Adrenal gland (tissue), 12 donors: ENCODE data around the gene PELI2. TPM values are rescaled to one million over a fixed set of nuclear protein-coding genes. Genes with fewer than 3 reads are reported as not detected.

Source experiments
- DNase-seq, 7 donors: peaks; one replicate each; pipeline ENCODE4 v3.0.0-alpha.2; 2019 to 2020
- H3K27ac ChIP-seq, 5 donors: fragments of 200-600 bp; sonication (generic) in 4 of 5; 1 replicate in 3 of 5; 2 replicates in 2 of 5; pipeline versions ENCODE4 v1.5.1 to v1.8.0; 2016 to 2020; ENCODE audit warnings: mild to moderate bottlenecking in 1 of 5
- H3K27me3 ChIP-seq: fragments of 200-600 bp; 2 replicates; pipeline ENCODE4 v1.8.0; 2021
- H3K36me3 ChIP-seq, 2 donors: fragments of 200-600 bp; replicated peaks in 1 of 2; 1 replicate in 1 of 2; 2 replicates in 1 of 2; pipeline versions ENCODE4 v1.5.1 to v1.8.0; 2018 to 2022
- H3K4me1 ChIP-seq, 2 donors: fragments of 200-600 bp; replicated peaks in 1 of 2; 1 replicate in 1 of 2; 2 replicates in 1 of 2; pipeline versions ENCODE4 v1.5.1 to v1.8.0; 2018 to 2021
- H3K4me3 ChIP-seq, 4 donors: fragments of 200-600 bp; sonication (generic) in 3 of 4; one replicate each; pipeline ENCODE4 v1.5.1; 2016 to 2018
- H3K9me3 ChIP-seq, 3 donors: fragments of 200-600 bp; sonication (generic) in 1 of 3; replicated peaks in 1 of 3; 1 replicate in 2 of 3; 2 replicates in 1 of 3; pipeline versions ENCODE4 v1.5.1 to v1.8.0; 2016 to 2021
- POLR2A ChIP-seq, 2 donors: fragments of 450-650 bp; IDR thresholded peaks; one replicate each; pipeline ENCODE4 v1.6.1; 2017; ENCODE audit warnings: antibody characterized with exemption in 2 of 2, mild to moderate bottlenecking in 2 of 2, moderate library complexity in 1 of 2
- WGBS, 4 donors: extraction: QIAGEN DNeasy Blood & Tissue Kit in 2 of 4; methylation state at CpG; one replicate each; pipeline versions ENCODE4 v1.1.5 to v1.1.7; 2013 to 2017; 5-methylcytosine and 5-hydroxymethylcytosine counted together
- intact Hi-C, 2 donors: fragments of 100-400 bp; cut with DNase I; formaldehyde crosslinking; loops; one replicate each; pipeline versions ENCODE4 v1.14.1 to v1.15.0; 2022 to 2023
- polyA plus RNA-seq, 3 donors: library from polyadenylated mRNA; stranded (reverse); fragments of 200-250 nt in 2 of 3; fragments of 350-450 nt in 1 of 3; fragmentation: Illumina TruSeq in 1 of 3; extraction: RNeasy Lipid Tissue Mini Kit (QIAGEN cat#74804) in 1 of 3; gene quantifications; one replicate each; pipeline ENCODE4 v1.2.3, GENCODE V29; 2013 to 2014
- total RNA-seq, 9 donors: library from RNA; depleted of rRNA in 4 of 9; stranded (reverse); fragments of >200 nt in 4 of 9; fragments of 120-200 nt in 1 of 9; fragmentation: NEBNext Ultra II Directional in 1 of 9; extraction: Animal tissue kit (Norgen Biotek cat#: 25700) in 1 of 9; gene quantifications; one replicate each; pipeline versions ENCODE4 v1.1.0 to v1.2.4, GENCODE V29; 2013 to 2023
- TF ChIP-seq, protein P1 (sequence below), 6 experiments: fragments of 450-650 bp in 4 of 6; fragments of 200-600 bp in 2 of 6; sonication (generic) in 1 of 6; IDR thresholded peaks; 1 replicate in 5 of 6; 2 replicates in 1 of 6; pipeline versions ENCODE4 v1.5.1 to v1.8.0; 2016 to 2021; ENCODE audit warnings: antibody characterized with exemption in 6 of 6, mild to moderate bottlenecking in 2 of 6, moderate library complexity in 1 of 6
- donor health status: healthy with polysubstance abuse.
- donor health status: Bipolar disorder and iron deficiency.
- donor health status: DM: yes; HTN: yes; CAD: no.
- donor health status: DM: no; HTN: no; CAD: no.
- donor health status: DM: no; HTN: no; CAD: no.
- donor health status: DM: yes; HTN: yes; CAD: no.

The PELI2 gene
- total and polyA plus RNA-seq, 12 donors = 1.4 to 14.1 (median 5.9) TPM

DNA sequence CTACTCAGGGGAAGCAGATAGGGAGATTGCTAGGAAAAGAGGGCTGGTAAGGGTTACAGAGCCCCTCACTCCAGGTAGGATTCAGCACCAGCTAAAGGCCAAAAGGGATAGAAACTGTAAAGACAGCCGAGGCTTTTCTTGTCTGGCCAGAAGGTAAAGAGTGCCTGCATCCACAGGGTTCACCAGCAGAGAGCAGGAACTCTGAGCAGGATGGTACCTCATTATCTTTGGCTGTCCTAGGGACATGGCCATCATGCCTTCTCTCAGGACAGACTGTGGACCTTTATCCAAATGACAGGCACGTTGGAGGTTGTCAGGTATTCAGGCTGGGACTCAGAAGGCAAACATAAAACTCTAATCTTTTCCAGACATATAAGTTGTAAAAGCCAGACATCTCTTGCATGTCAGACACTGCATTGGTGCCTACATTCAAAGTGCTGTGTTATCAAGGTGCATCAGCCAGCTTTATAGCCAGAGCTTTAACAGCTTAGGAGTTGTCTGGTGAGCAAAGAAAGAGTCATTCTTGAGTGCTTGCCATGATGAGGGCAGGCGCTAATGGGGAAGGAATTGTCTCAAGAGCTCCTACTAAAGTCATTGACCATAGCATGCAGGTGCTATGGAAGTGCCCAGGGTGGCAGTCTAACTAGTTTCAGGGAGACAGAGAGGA lies 89.5 kb downstream of the PELI2 start:
- H3K27me3 ChIP-seq = no peaks in the 10 kb centered on the region
- TF ChIP-seq, protein P1, sequence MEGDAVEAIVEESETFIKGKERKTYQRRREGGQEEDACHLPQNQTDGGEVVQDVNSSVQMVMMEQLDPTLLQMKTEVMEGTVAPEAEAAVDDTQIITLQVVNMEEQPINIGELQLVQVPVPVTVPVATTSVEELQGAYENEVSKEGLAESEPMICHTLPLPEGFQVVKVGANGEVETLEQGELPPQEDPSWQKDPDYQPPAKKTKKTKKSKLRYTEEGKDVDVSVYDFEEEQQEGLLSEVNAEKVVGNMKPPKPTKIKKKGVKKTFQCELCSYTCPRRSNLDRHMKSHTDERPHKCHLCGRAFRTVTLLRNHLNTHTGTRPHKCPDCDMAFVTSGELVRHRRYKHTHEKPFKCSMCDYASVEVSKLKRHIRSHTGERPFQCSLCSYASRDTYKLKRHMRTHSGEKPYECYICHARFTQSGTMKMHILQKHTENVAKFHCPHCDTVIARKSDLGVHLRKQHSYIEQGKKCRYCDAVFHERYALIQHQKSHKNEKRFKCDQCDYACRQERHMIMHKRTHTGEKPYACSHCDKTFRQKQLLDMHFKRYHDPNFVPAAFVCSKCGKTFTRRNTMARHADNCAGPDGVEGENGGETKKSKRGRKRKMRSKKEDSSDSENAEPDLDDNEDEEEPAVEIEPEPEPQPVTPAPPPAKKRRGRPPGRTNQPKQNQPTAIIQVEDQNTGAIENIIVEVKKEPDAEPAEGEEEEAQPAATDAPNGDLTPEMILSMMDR (IDR thresholded peaks at IDR 0.05) = no peak
- TF ChIP-seq POLR2A (IDR thresholded peaks at IDR 0.05) = no peak
- DNase-seq = no peak
- whole genome bisulfite sequencing, 4 donors = 68 to 83% (median 76%) methylated on average over 3 of the region's 3 CpGs
- H3K4me1 ChIP-seq = peaks cover 0 to 4% of the 10 kb centered on the region in 2 donors
- no peaks in the 10 kb centered on the region for H3K9me3 ChIP-seq
- H3K27ac ChIP-seq = no peak overlapping the region
- H3K4me3 ChIP-seq = no peak overlapping the region
- no peaks in the 10 kb centered on the region for H3K36me3 ChIP-seq
- intact Hi-C loops = no loop called here

DNA sequence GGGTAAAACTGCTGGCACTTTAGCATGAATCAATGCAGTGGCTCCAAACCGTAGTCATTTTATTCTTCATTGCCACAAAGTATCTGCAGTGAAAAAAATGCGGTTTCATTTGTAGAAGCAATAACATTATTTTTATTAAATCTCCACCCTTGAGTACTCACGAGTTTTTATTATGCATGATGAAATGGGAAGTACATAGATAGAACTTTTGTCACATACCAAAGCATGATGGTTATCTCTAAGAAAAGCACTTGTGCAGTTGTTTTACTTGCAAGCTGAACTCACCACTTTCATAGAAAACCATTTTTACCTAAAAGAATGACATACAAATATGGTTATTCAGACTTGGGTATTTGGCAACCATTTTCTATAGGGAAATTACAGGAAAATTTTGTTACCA lies 90.3 kb downstream of the PELI2 start:
- Histone ChIP-seq H3K4me1 (peaks cover 0 to 4% of the 10 kb centered on the region in 2 donors), H3K27me3 (no peaks in the 10 kb centered on the region), H3K9me3 (no peaks in the 10 kb centered on the region), H3K4me3 (no peak overlapping the region), H3K36me3 (no peaks in the 10 kb centered on the region), H3K27ac (no peak overlapping the region)
- intact Hi-C loops = no loop called here
- TF ChIP-seq POLR2A (IDR thresholded peaks at IDR 0.05) = no peak
- TF ChIP-seq, protein P1 (IDR thresholded peaks at IDR 0.05) = no peak
- 73 to 91% (median 84%) methylated on average over 3 of the region's 3 CpGs for WGBS, 4 donors
- DNase-seq = no peak

- peaks cover 0 to 4% of the 10 kb centered on the region in 2 donors for H3K4me1 ChIP-seq
- WGBS, 4 donors = 69 to 79% (median 70%) methylated on average over 2 of the region's 2 CpGs
- intact Hi-C loops = no loop called here
Measured at GRCh38 chr14:56210571-56210970, 92.4 kb downstream of the PELI2 start.

DNA sequence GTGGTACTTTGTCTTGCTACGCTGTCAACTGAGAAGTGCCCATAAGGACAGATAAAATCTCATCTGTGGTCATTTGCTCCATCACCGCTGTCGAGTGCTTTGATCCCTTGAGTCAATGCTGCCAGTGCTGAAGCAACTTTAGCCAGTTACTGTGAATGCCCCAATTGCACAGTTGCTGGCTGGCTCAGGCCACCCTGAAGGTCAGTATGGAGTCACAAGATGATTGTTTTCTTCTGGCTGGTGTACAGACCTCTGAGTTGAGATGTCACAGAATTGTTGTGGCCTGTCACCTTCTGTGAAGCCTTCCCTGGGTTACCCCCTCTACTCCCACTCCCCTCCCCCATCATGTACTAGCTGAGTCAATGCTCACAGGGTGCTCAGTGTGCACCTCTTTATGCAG lies 92.9 kb downstream of the PELI2 start:
- WGBS, 4 donors = 53 to 67% (median 61%) methylated on average over 3 of the region's 3 CpGs
- H3K27ac ChIP-seq = no peak overlapping the region
- no peaks in the 10 kb centered on the region for H3K27me3 ChIP-seq
- TF ChIP-seq POLR2A (IDR thresholded peaks at IDR 0.05) = no peak
- TF ChIP-seq, protein P1 (IDR thresholded peaks at IDR 0.05) = no peak
- H3K4me3 ChIP-seq = no peak overlapping the region
- DNase-seq = peak in 6 of 7 donors; percentile 28 to 54 (median 48)
- H3K36me3 ChIP-seq = no peaks in the 10 kb centered on the region
- intact Hi-C loops = no loop called here
- peaks cover under 1 to 8% of the 10 kb centered on the region in 2 donors for H3K4me1 ChIP-seq
- no peaks in the 10 kb centered on the region for H3K9me3 ChIP-seq

More at GRCh38 chr14:56210571-56210970, 92.4 kb downstream of the PELI2 start:
- Histone ChIP-seq H3K27me3 (no peaks in the 10 kb centered on the region), H3K4me3 (no peak overlapping the region), H3K9me3 (no peaks in the 10 kb centered on the region), H3K27ac (no peak overlapping the region), H3K36me3 (no peaks in the 10 kb centered on the region)
- TF ChIP-seq POLR2A (IDR thresholded peaks at IDR 0.05) = no peak
- TF ChIP-seq, protein P1 (IDR thresholded peaks at IDR 0.05) = no peak
- no peak for DNase-seq
